Measurements from ENCODE around the gene ANKRD17.

Gene ANKRD17

DNA sequence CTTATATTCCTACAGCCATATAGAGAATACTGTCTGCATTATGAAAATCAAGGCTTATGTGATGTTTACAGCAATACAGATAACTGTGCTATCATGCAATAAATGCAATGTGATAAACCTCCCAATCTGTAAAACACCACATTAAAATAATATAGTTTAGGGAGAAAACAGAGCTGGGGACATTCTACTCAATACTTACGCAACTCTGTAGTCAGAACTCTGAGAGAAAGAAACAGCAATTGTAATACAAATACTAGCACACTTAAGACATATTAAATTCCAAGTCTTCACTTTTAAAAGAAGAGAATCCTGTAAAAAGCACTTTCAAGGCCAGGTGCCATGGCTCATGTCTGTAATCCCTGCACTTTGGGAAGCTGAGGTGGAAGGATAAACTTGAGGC is 61.4 kb downstream of the ANKRD17 start:
- no peak for DNase-seq

DNA sequence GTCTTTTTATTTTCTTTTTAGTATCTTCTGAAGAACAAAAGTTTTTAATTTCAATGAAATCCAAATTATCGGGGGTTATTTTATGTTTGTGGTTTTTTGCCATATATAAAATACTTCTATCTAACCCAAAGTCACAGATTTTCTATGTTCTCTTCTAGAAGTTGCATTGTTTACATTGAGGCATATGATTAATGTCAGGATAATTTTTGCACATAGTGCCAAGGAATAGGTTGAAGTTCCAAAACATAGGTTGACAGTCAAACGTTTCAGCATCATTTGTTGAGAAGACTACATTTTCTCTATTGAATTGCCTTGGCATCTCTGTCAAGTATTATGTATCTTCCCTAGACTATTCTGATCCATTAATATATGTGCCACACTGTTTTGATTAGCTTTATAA is 64.5 kb downstream of the ANKRD17 start:
- DNase-seq = no peak

- DNase-seq = no peak
These were observed 64.9 kb downstream of the ANKRD17 start for GRCh38 chr4:73193659-73194058.

DNA sequence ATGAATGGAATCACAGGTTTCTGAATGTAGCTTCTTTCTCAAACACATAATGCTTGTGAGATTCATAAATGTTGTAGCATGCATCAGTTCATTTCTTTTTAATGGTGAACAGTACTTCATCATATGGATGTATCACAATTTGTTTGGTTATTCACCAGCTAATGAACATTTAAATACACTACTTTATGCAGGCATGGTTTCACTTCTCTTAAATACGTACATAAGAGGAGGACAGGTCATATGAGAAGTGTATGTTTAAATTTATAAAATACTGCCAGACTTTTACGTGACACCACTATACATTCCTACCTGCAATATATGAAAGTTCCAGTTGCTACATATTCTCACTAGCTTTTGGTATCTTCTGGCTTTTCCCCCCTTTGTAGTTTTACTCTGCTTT is 65.4 kb downstream of the ANKRD17 start:
- no peak for DNase-seq

- DNase-seq = no peak
These were observed 69.3 kb downstream of the ANKRD17 start for GRCh38 chr4:73189274-73189810.

DNA sequence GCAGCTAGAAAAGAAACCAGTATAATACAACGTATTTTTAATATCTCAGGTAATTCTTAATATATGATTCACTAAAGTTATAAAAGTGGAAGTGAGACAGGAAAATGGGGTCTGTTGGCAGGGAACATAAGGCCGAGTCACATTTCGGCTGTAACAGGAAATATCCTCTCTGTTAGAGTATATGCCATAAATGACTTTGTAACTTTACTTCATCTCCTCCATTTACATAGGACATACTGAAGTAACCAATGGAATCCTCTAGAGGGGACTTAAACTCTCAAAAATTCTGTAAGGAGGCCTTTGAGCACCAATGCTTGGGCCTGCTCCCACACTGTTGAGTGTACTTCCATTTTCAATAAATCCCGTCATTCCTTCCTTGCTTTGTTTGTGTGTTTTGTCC is 71.3 kb downstream of the ANKRD17 start:
- DNase-seq = no peak

GRCh38 chr4:73185903-73186302 is 72.7 kb downstream of the ANKRD17 start:
- DNase-seq = no peak

DNA sequence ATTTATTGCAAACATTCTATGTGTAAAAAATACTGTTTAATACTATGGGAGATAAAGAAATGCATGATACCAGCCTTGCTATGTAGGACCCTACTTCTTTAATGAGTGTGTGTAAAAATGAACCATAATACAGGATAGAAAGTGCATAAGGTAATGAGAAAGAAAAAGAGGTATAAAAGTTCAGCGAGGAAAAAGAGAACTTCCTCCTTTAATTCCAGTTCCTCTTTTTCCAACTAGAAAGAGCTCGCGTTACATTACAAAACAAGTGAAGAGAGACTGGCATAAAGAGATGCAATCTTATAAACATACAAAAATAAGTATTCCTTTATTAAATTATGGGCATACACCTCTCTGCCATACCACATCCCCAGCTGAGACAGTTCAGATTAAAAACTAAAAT is 77.4 kb downstream of the ANKRD17 start:
- no peak for DNase-seq

- DNase-seq = no peak
These were observed 80.2 kb downstream of the ANKRD17 start for GRCh38 chr4:73178389-73178788.

DNA sequence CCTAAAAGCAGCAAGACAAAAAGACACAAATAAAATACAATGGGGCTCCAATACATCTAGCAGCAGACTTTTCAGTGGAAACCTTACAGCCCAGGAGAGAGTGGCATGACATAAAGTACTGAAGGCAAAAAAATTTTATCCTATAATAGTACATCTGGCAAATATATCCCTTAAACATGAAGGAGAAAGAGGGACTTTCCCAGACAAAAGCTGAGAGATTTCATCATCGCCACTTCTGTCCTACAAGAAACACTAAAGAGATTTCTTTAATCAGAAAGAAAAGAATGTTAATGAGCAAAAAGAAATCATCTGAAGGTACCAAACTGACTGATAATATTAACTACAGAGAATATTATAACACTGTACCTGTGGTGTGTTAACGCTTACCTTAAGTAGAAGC is 86.4 kb downstream of the ANKRD17 start:
- DNase-seq = no peak

- no peak for DNase-seq
These were observed 87.9 kb downstream of the ANKRD17 start for GRCh38 chr4:73170518-73171198.

- no peak for DNase-seq
These were observed 92.4 kb downstream of the ANKRD17 start for GRCh38 chr4:73166212-73166611.

- DNase-seq = no peak
These were observed 96.9 kb downstream of the ANKRD17 start for GRCh38 chr4:73161527-73162185.

DNA sequence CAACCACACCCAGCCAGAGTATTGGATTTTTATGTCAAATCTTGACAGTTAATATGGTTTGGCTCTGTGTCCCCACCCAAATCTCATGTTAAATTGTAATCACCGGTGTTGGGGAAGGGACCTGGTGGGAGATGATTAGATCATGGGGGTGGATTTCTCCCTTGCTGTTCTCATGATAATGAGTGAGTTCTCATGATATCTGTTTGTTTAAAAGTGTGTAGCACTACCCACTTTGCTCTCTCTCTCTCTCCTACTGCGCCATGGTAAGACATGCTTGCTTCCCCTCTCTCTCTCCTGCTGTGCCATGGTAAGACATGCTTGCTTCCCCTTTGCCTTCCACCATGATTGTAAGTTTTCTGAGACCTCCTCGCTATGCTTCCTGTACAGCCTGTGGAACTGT is 102.2 kb downstream of the ANKRD17 start:
- DNase-seq = no peak

DNA sequence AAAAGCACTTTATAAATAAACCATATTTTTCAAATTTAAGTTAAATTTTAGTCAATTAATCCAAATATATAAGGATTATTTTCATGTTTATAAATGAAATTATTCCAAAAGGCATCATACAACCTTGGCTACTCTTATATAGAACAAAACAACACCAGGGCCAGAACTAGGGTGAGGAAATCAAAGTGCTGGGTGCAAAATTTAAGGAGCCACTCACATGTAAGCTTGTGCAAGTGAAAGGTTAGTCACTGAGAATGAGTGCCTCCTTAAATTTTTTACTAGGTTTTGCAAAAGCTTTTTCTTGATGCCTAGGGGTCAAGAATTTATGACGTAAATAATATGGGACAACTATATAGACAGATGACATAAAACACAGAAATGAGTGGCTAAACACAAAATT is 105.7 kb downstream of the ANKRD17 start:
- no peak for DNase-seq

DNA sequence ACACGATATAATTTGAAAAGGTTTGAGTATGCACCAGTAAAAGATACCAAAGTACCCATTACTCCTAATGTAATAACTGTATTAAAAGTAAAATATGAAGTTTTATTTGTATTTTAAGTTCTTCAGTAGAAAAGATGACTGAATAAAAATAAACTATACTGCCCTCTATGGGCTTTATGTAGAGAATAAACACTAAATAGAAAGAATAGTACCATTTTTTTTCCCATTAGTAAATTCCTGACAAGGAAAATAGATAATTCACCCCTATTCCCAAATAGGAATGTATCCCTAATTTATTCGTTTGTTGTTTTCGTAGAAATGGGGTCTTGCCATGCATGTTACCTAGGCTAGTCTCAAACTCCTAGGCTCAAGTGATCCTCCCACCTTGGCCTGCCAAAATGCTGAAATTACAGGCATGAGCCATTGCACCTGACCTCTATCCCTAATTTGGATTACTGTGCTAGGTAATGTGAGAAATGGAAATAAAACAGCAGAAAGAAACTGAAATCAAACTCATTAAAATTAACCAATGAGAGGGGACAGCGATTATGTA is 115.5 kb downstream of the ANKRD17 start:
- DNase-seq = no peak

GRCh38 chr4:73139991-73140390 is 118.6 kb downstream of the ANKRD17 start:
- DNase-seq = no peak

- no peak for DNase-seq
These were observed 119.4 kb downstream of the ANKRD17 start for GRCh38 chr4:73139245-73139644.

GRCh38 chr4:73137121-73137520 is 121.5 kb downstream of the ANKRD17 start:
- no peak for DNase-seq

GRCh38 chr4:73133784-73134183 is 124.8 kb downstream of the ANKRD17 start:
- DNase-seq = no peak

DNA sequence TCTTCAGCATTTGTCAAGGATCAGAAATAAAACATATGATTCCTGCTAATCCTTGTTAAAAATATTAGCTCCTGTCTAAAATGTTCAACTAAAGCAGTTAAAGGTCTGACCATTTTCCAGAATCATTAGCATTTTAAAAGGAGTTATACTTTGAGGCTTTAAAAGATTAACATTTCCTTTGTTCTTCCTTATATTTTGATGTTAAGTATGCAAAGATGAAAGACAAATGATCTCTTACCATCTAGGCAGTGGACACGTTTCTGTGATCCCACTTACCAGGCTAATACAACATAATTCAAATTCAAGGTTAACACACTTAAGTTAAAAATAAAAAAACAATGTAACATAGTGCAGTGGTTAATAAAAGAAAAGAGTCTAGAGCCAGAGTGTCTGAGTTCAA is 127.3 kb downstream of the ANKRD17 start:
- DNase-seq = no peak

DNA sequence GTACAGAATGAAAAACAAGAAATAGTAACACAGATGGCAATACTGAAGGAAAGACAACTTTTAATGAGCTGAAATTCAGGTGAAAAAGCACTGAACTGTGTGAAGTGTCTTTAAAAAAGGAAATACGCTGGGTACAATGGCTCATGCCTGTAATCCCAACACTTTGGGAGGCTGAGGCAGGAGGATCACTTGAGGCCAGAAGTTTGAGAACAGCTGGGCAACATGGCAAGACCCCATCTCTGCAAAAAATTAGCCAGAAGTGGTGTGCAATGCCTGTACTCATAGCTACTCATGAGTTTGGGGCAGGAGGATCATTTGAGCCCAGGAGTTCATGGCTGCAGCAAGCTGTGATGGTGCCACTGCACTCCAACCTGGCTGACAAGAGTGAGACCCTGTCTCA is 129.3 kb downstream of the ANKRD17 start:
- no peak for DNase-seq

- DNase-seq = no peak
These were observed 130.7 kb downstream of the ANKRD17 start for GRCh38 chr4:73127839-73128453.

- DNase-seq = no peak
These were observed 149.1 kb downstream of the ANKRD17 start for GRCh38 chr4:73109493-73109892.
